ENCODE data around the gene TRAPPC6A. TPM values are rescaled to one million over a fixed set of nuclear protein-coding genes. Genes with fewer than 3 reads are reported as not detected.
A peak's percentile ranks its signal among the peaks of the same experiment; 100 is the strongest.

TRAPPC6A gene
- total RNA-seq, 1 experiment from 2014 or later = 59.7 TPM

- ChIA-PET CTCF (interaction anchor here (0.7 to 1.8 kb wide), 5 partner anchors 8 to 152 kb away, joined by 3 to 5 read pairs (median 3); no protein-coding TSS in a partner anchor), POLR2A (no interaction called here)
- ATAC-seq (peak; percentile 18; the same call in 1 of the 2 replicates), DNase-seq (ENCODE audit: low spot score) (no peak)
- Mint-ChIP-seq H3K4me3 (no peak overlapping the region), H3K27ac (no peak overlapping the region), H3K4me1 (peaks cover 15% of the 10 kb centered on the region), H3K9me3 (no peaks in the 10 kb centered on the region), H3K27me3 (ENCODE audit: low read depth) (peaks cover 36% of the 10 kb centered on the region), H3K36me3 (no peaks in the 10 kb centered on the region)
- TF ChIP-seq TCF7 (CRISPR knock-in tag; IDR thresholded peaks at IDR 0.05; ENCODE audit: low read depth) (0 out of 2 replicates have a peak, but pooled peaks have one; percentile 26), FOXP4 (CRISPR knock-in tag; IDR thresholded peaks at IDR 0.05) (no peak)
Observed at GRCh38 chr19:45211751-45212381, 33.8 kb upstream of the TRAPPC6A start.

- no peak for DNase-seq (ENCODE audit: low spot score)
- Mint-ChIP-seq H3K27ac (no peak overlapping the region), H3K4me3 (no peak overlapping the region), H3K27me3 (ENCODE audit: low read depth) (peaks cover 3% of the 10 kb centered on the region; the same call in 1 of the 2 replicates), H3K9me3 (no peaks in the 10 kb centered on the region), H3K36me3 (no peaks in the 10 kb centered on the region), H3K4me1 (peaks cover under 1% of the 10 kb centered on the region; the same call in 1 of the 2 replicates)
- no peak for TF ChIP-seq IRF1 (CRISPR knock-in tag; IDR thresholded peaks at IDR 0.05)
- no peak for TF ChIP-seq FOXK1 (CRISPR knock-in tag; IDR thresholded peaks at IDR 0.05)
- no peak for TF ChIP-seq E2F5 (CRISPR knock-in tag; IDR thresholded peaks at IDR 0.05)
- TF ChIP-seq FOXJ3 (CRISPR knock-in tag; IDR thresholded peaks at IDR 0.05; ENCODE audit: borderline replicate concordance) = no peak
- no peak for TF ChIP-seq PREB (CRISPR knock-in tag; IDR thresholded peaks at IDR 0.05; ENCODE audit: borderline replicate concordance)
- no peak for TF ChIP-seq STAT6 (CRISPR knock-in tag; conservative IDR thresholded peaks at IDR 0.05; ENCODE audit: low read depth)
- TF ChIP-seq ATF2 (CRISPR knock-in tag; IDR thresholded peaks at IDR 0.05; ENCODE audit: borderline replicate concordance, low read depth) = no peak
- TF ChIP-seq ELF4 (CRISPR knock-in tag; IDR thresholded peaks at IDR 0.05; ENCODE audit: low read depth) = no peak
- no peak for TF ChIP-seq ZNF281 (CRISPR knock-in tag; IDR thresholded peaks at IDR 0.05)
- no peak for TF ChIP-seq RELA (CRISPR knock-in tag; IDR thresholded peaks at IDR 0.05; ENCODE audit: borderline replicate concordance)
- no peak for TF ChIP-seq JAZF1 (CRISPR knock-in tag; IDR thresholded peaks at IDR 0.05)
- no peak for TF ChIP-seq SOX15 (CRISPR knock-in tag; IDR thresholded peaks at IDR 0.05)
- no peak for TF ChIP-seq SMAD3 (CRISPR knock-in tag; IDR thresholded peaks at IDR 0.05; ENCODE audit: borderline replicate concordance)
- no peak for TF ChIP-seq ZNF396 (CRISPR knock-in tag; IDR thresholded peaks at IDR 0.05; ENCODE audit: borderline replicate concordance)
- CTCF ChIA-PET = no interaction called here
- ATAC-seq = no peak
- POLR2A ChIA-PET = no interaction called here
Observed at GRCh38 chr19:45206328-45206727, 28.3 kb upstream of the TRAPPC6A start.
